GM21529 (cell line): ENCODE measurements around the gene OTUD1.

Experiments
- ATAC-seq: cut with Tn5 transposase; IDR thresholded peaks from one replicate; pipeline ENCODE4 v1.9.1; 2021; ENCODE audit not compliant: unreplicated experiment

OTUD1 gene

GRCh38 chr10:23459308-23459939, 20.5 kb downstream of the OTUD1 start:
- no peak for ATAC-seq

DNA sequence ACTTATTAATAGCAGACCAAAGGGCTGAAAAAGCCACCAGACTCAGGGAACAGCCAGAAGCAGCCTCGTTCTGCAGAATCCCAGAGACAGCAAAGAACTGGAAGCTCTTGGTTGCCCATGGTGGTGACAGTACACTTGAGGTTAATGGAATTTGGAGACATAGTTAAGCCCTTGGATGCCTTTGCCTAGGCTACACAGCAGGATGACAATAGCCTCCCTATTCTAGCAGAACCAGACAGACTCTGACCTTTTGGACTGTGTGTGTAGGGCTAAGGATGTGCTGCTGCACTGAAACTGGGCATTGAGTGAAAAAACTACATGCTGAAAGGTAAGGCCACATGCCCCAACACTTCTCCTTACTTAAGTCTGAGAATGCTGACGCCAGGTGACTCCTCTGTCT, 22.7 kb downstream of the OTUD1 start:
- no peak for ATAC-seq

GRCh38 chr10:23467012-23467411, 28.1 kb downstream of the OTUD1 start:
- no peak for ATAC-seq

- no peak for ATAC-seq
Measured at GRCh38 chr10:23467548-23467947, 28.7 kb downstream of the OTUD1 start.

GRCh38 chr10:23469596-23470237, 30.8 kb downstream of the OTUD1 start:
- ATAC-seq = no peak

DNA sequence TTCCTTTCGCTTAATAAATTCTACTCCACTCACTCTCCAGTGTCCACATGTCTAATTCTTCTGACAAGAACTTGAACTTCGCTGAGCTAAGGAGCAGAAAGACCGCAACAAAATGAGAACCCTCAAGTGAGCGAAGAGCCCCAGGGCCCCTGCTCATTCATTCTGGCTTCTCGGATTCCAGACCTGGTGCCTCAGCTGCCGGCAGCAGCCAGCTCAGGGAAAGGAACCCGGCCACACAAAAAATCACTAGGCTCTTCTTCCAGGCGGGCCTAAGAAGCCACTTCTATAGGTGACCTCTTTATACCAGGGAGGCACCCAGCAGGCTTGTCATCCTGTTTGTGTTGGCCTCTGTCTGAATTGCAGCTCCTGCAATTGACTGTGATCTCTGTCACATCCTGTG, 33.3 kb downstream of the OTUD1 start:
- no peak for ATAC-seq

DNA sequence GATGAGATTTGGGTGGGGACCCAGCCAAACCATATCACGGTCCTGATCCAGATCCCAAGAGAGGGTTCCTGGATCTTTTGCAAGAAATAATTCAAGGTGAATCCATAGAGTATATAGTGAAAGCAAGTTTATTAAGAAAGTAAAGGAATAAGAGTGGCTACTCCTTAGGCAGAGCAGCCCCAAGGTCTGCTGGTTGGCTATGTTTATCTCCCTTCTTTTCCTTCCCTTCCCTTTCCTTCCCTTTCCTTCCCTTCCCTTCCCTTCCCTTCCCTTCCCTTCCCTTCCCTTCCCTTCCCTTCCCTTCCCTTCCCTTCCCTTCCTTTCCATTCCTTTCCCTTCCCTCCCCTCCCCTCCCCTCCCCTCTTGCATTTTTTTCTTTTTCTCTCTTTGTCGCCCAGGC, 35.2 kb downstream of the OTUD1 start:
- ATAC-seq = no peak

GRCh38 chr10:23474626-23475025, 35.8 kb downstream of the OTUD1 start:
- no peak for ATAC-seq

DNA sequence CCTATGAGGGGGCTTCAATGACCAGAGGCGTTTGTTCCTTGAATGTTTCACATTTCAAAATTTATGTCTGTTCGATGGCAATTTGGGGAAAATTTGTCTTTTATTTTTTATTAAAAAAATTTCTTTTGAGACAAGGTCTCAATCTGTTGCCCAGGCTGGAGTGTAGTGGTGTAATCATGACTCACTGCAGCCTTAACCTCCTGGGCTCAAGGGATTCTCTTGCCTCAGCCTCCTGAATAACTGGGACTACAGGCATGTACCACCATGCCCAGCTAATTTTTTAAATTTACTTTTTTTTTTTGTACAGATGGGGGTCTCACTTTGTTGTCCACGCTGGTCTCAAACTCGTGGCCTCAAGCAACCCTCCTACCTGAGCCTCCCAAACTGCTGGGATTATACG, 39.7 kb downstream of the OTUD1 start:
- ATAC-seq = no peak

- no peak for ATAC-seq
Measured at GRCh38 chr10:23479798-23480473, 41.1 kb downstream of the OTUD1 start.

DNA sequence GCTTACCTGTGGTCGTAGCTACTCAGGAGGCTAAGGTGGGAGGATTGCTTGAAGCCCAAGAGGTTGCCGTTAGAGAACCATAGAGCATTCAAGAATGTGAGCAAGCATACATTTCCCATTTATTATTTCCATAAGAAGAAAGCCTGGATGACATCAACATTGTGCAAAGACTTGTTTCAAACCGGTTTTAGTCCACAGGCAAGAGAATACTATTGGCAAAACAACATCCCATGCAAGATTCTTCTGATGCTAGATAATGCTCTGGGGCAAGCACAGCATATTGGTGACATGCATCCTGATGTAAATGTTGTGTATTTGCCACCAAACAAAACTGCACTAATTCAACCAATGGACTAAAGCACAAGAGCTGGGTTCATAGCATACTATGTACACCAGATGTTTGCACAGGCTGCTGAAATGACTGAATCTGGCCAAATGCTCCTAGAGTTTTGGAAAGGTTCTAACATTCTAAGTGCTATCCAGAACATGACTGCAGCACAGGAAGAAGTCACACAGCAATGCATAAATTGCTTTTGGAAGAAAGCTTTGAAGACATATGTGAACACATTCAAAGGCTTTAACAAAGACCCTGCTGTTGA, 42.6 kb downstream of the OTUD1 start:
- ATAC-seq = no peak

DNA sequence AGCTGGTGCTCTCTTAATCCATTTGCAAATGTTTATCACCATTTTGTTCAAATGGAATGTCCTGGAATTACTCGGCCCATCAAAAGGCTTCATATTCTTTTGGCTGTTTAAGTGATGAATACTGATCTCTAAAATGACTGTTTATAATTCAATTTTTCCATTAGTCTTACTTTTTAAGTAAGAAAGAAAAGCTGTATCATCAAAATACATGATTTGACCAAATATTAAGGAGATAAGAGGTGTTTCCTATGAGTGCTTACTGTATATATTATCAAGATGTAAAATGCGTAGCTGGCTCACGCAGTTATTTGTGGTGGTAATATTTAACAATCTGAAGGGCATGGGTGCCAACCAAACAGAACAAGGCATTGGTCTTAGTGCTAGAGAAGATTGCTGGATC, 51.2 kb downstream of the OTUD1 start:
- no peak for ATAC-seq
